D721Med (cell line): Measurements from ENCODE around the gene CFAP92.

Source experiments
- DNase-seq: peaks from one replicate; pipeline ENCODE4 v3.0.0; 2011; ENCODE audit warnings: low spot score; ENCODE audit not compliant: insufficient read length
- FAIRE-seq: peaks from 2 replicates; lab custom pipeline; 2011; peaks lifted over from hg19 to GRCh38; lab: Jason Lieb, UNC
- TF ChIP-seq, protein P1 (sequence below): IDR thresholded peaks from 2 replicates; pipeline ENCODE4 v1.5.1; 2012; ENCODE audit warnings: mild to moderate bottlenecking, control low read depth; ENCODE audit not compliant: insufficient read depth; ENCODE audit errors: missing control alignments

Gene CFAP92

GRCh38 chr3:129018751-129019150 lies 24.9 kb upstream of the CFAP92 start:
- no peak for FAIRE-seq
- DNase-seq, result no peak
- TF ChIP-seq, protein P1, sequence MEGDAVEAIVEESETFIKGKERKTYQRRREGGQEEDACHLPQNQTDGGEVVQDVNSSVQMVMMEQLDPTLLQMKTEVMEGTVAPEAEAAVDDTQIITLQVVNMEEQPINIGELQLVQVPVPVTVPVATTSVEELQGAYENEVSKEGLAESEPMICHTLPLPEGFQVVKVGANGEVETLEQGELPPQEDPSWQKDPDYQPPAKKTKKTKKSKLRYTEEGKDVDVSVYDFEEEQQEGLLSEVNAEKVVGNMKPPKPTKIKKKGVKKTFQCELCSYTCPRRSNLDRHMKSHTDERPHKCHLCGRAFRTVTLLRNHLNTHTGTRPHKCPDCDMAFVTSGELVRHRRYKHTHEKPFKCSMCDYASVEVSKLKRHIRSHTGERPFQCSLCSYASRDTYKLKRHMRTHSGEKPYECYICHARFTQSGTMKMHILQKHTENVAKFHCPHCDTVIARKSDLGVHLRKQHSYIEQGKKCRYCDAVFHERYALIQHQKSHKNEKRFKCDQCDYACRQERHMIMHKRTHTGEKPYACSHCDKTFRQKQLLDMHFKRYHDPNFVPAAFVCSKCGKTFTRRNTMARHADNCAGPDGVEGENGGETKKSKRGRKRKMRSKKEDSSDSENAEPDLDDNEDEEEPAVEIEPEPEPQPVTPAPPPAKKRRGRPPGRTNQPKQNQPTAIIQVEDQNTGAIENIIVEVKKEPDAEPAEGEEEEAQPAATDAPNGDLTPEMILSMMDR, result no peak

DNA sequence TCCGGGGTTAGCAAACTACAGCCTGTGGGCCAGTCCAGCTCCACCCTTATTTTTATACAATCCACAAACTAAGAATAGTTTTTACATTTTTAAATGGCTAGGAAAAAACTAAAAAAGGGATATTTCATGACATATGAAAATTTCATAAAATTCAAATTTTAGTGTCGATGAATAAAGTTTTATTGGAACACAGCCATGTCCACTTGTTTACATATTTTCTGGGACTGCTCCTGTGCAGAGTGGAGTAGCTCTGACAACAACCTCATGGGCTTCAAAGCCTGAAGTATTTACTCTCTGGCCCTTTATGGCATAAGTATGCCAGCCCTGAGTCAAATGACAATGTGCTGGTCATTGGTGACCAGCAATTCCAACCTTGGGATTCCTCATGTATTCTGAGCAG lies 24.4 kb upstream of the CFAP92 start:
- TF ChIP-seq, protein P1, result no peak
- no peak for FAIRE-seq
- no peak for DNase-seq

GRCh38 chr3:129017484-129017899 lies 23.6 kb upstream of the CFAP92 start:
- FAIRE-seq, result no peak
- no peak for DNase-seq
- TF ChIP-seq, protein P1, result no peak

GRCh38 chr3:129016720-129017483 lies 23.0 kb upstream of the CFAP92 start:
- no peak for DNase-seq
- FAIRE-seq, result no peak
- TF ChIP-seq, protein P1, result no peak

DNA sequence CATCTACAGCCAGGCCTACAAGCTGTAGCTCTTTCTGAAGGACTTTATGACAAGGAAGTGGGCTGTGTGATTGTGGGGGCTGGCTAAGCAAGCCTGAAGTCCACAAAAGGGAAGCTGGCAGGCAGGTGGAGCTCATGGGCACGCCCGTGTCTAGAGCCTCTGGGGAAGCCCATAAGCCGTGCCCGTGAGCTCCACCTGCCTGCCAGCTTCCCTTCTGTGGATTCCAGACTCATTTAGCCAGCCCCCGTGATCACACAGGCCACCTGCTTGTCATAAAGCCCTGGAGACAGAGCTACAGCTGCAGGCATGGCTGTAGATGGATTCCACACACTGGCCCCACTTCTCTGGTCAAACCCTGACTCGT lies 22.5 kb upstream of the CFAP92 start:
- TF ChIP-seq, protein P1, result no peak
- DNase-seq (no peak), FAIRE-seq (no peak)

DNA sequence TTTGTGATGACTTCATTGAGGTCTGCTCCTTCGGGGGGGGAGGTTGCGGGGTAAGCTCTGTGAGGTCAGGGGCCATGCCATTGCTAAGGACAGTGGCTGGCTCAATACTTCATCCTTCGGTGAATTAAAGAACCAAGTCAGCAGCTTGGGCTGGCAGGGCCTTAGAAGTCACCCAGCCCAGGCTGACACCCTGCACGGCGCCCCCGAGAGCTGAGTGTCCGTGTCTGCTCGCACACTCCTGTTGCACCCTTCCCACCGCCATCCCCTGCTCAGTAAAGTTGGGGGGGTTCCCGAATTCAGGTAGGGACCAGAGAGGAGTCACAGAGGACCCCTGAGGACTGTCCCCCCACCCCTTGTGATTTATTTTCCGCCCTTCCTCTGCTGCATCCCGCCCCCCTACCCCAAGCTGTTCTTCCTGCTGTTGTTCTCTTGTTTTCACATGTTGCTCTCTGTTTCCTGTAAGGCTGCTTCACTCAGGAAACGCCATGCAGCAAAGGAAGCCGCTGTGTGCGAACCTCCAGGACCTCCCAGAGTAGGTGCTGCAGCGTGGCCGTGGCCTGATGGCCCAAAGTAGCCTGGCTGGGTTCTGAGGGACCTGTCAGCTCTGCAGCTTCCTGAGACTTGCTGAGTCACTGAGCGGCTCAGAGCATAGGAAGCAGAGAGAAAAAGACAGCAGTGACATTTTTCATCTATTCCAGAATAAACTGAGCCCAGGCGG lies 21.7 kb upstream of the CFAP92 start:
- FAIRE-seq, result no peak
- DNase-seq, result no peak
- TF ChIP-seq, protein P1, result no peak
